ENCODE data around the gene TMEM132C. TPM values are rescaled to one million over a fixed set of nuclear protein-coding genes. Genes with fewer than 3 reads are reported as not detected.

The TMEM132C gene
- total RNA-seq, 1 donor from 2014 or later: not detected

DNA sequence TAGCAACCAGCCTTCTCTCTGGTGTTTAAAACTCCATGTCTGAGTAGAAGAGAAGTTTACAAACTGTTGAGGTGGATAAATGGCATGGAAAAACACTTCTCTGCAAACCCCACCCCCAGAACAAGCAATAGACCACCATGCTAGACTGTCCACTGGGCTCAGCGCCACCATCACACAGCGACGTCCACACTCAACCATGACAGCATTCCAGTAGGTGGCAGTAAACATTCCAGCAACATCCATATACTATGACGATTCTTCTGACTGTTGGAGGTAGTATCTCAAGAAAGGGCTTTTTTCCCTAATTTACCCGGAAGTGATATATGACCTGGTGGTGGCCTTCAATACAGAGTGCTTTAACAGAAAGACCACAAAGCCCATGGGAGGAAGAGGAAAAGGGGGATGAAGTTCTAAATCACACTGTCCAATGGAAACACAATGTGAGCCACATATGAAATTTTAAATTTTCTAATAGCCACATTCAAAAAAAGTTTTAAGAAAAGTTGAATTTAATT lies 404.6 kb downstream of the TMEM132C start:
- DNase-seq (ENCODE audit: low read depth): no peak
- TF ChIP-seq, protein P1, sequence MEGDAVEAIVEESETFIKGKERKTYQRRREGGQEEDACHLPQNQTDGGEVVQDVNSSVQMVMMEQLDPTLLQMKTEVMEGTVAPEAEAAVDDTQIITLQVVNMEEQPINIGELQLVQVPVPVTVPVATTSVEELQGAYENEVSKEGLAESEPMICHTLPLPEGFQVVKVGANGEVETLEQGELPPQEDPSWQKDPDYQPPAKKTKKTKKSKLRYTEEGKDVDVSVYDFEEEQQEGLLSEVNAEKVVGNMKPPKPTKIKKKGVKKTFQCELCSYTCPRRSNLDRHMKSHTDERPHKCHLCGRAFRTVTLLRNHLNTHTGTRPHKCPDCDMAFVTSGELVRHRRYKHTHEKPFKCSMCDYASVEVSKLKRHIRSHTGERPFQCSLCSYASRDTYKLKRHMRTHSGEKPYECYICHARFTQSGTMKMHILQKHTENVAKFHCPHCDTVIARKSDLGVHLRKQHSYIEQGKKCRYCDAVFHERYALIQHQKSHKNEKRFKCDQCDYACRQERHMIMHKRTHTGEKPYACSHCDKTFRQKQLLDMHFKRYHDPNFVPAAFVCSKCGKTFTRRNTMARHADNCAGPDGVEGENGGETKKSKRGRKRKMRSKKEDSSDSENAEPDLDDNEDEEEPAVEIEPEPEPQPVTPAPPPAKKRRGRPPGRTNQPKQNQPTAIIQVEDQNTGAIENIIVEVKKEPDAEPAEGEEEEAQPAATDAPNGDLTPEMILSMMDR (conservative IDR thresholded peaks at IDR 0.05; ENCODE audit: low read depth, low read length): peak; percentile 25
- no peak overlapping the region for H3K4me3 ChIP-seq (ENCODE audit: low read depth, low read length)

DNA sequence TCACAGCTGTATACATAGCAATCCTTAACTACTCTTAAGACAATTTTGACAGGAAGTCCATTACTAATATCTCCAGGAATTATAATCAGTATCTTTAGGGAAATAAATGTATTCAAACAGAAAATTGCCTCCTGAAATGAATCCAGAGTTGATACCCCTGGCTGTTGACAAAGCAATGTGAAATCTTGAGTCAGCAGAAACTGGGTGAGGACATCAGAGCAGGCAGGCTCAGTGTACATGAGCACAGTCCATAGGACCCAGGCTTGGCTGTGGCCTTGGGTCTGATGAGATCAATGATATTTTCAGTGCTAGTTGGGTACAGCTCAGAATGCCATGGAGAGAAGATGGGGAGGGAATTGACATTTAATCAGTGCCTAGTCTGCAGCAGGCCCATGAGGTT lies 405.5 kb downstream of the TMEM132C start:
- TF ChIP-seq, protein P1 (conservative IDR thresholded peaks at IDR 0.05; ENCODE audit: low read depth, low read length): no peak
- no peak for DNase-seq (ENCODE audit: low read depth)
- no peak overlapping the region for H3K4me3 ChIP-seq (ENCODE audit: low read depth, low read length)

DNA sequence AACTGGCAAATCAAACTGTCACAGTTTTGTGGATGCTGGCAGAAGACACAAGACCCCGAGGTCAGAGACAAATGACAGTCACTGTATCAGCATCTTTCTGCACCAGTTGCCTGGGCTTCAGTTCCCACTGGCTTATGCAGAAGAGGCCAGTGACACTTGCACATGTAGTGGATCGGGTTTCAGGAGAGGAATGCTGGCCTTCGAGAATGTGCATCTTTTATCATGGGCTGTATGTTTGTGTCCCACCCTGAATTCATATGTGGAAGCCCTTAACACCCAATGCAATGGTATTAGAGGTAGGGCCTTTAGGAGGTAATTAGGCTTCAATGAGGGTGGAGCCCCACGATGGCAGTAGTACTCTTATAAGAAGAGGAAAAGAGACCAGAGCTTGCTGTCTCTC lies 405.9 kb downstream of the TMEM132C start:
- DNase-seq (ENCODE audit: low read depth): no peak
- TF ChIP-seq, protein P1 (conservative IDR thresholded peaks at IDR 0.05; ENCODE audit: low read depth, low read length): no peak
- H3K4me3 ChIP-seq (ENCODE audit: low read depth, low read length): no peak overlapping the region

DNA sequence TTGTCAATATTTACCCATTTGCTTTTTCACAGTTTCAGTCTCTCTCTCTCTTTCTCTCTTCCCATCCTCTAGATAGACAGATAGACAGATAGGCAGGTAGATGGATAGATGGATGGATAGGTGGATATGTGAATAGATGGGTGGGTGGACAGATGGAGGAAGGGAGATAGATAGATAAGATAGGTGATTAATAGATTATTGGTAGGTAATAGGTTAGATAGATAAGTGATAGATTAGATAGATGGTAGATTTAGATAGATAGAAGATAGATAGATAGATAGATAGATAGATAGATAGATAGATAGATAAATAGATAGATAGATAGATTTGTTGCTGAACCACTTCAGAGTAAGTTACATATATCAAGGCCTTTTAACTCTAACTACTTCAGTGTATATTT lies 408.6 kb downstream of the TMEM132C start:
- TF ChIP-seq, protein P1 (conservative IDR thresholded peaks at IDR 0.05; ENCODE audit: low read depth, low read length): no peak
- H3K4me3 ChIP-seq (ENCODE audit: low read depth, low read length): no peak overlapping the region
- DNase-seq (ENCODE audit: low read depth): no peak

DNA sequence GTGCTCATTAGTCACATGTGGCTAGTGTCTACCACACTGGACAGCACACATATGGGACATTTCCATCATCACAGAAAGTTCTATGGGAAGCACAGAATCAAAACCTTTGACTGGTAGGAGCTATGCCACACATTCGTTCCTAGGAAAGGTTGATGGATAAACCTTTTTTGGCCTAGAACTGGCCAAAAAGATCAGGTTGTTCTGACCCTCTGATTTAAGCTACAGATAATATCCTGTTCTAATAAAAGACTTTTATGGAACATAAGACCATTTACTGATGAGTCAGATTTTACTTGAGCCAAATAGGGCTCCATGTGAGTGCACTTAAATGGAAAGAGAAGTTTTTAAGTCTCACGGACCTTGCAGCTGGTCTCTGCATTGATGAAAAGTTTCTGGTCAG lies 413.6 kb downstream of the TMEM132C start:
- no peak overlapping the region for H3K4me3 ChIP-seq (ENCODE audit: low read depth, low read length)
- TF ChIP-seq, protein P1 (conservative IDR thresholded peaks at IDR 0.05; ENCODE audit: low read depth, low read length): no peak
- no peak for DNase-seq (ENCODE audit: low read depth)

DNA sequence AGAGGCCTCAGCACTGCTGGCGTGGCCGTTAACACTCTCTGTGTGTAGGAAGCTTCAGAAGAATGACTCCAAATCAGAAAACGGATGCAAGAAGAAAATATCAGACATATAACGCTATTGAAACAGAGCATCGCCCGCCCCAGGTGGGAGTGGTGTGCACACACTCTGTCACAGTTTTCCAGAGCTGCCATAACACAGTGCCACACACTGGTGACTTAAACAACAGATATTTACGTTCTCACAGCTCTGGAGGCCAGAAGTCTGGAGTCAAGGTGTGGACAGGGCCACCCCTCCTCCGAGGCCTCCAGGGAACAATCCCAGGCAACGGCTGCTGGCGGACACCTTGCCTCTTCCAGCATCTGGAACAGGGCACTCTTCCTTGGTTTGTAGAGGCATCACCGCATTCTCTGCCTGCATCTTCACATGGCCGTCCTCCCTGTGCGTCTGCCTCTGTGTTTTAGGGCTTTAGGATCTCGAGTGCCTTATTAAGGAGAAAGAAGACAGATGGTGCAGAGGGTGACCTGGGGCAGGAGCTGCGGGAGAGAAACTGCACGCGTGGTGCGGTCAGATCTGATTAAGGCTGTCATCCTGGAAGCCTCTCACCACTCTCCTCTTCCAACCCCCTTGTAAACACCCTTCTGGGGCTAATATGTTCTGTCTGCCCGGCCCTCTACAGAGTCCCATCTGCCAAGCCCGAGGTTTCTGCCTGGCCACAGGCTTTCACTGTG lies 415.7 kb downstream of the TMEM132C start:
- no peak for DNase-seq (ENCODE audit: low read depth)
- TF ChIP-seq, protein P1 (conservative IDR thresholded peaks at IDR 0.05; ENCODE audit: low read depth, low read length): no peak
- no peak overlapping the region for H3K4me3 ChIP-seq (ENCODE audit: low read depth, low read length)

DNA sequence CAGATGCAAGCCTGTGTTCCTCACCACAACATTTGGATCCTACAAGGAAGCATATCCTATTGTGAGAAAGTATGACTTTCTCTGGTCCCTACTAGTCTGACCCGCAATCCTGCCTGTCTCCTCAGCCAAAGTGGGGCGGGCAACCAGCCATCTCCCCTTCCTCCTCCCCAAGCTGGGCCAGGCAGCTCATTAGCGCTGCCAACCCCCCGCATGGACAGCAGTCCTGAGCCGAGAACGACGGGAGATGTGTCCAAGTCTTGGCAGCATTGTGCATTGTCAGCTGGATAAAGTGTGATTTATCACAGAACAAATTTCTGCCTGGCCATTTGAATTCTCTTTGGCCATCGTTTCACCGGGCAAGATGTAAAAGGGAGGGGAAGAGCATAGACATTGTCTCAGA lies 417.4 kb downstream of the TMEM132C start:
- no peak overlapping the region for H3K4me3 ChIP-seq (ENCODE audit: low read depth, low read length)
- TF ChIP-seq, protein P1 (conservative IDR thresholded peaks at IDR 0.05; ENCODE audit: low read depth, low read length): no peak
- no peak for DNase-seq (ENCODE audit: low read depth)

Data from epithelial cell of proximal tubule (primary cell).